GM06990 (cell line): ENCODE results near the gene TMEM139.

Experiments
- DNase-seq: peaks from one replicate; pipeline ENCODE4 v3.0.0-alpha.2; 2011; ENCODE audit not compliant: insufficient read length; ENCODE audit errors: extremely low read depth
- H3K27me3 ChIP-seq: replicated peaks from 2 replicates; pipeline ENCODE4 v1.6.0; 2011; ENCODE audit warnings: low read length; ENCODE audit not compliant: control insufficient read depth, insufficient read depth
- H3K36me3 ChIP-seq: 2 replicates; pipeline ENCODE4 v1.5.1; 2011; ENCODE audit warnings: low read length; ENCODE audit not compliant: control insufficient read depth, insufficient read depth
- H3K4me3 ChIP-seq: replicated peaks from 2 replicates; pipeline ENCODE4 v1.5.1; 2011; ENCODE audit warnings: low read depth, mild to moderate bottlenecking, control low read depth, low read length
- CTCF ChIP-seq: IDR thresholded peaks from 2 replicates; pipeline ENCODE4 v1.5.1; 2011; ENCODE audit warnings: low read length, control low read depth, mild to moderate bottlenecking, inconsistent platforms; ENCODE audit not compliant: insufficient read depth, poor library complexity, severe bottlenecking

Gene TMEM139

GRCh38 chr7:143239813-143240212 lies 44.9 kb upstream of the TMEM139 start:
- no peaks in the 10 kb centered on the region for H3K36me3 ChIP-seq
- H3K4me3 ChIP-seq: no peak overlapping the region
- DNase-seq: no peak
- H3K27me3 ChIP-seq: no peaks in the 10 kb centered on the region; the same call in 1 of the 2 replicates
- no peak for TF ChIP-seq CTCF

GRCh38 chr7:143240291-143241168 lies 44.2 kb upstream of the TMEM139 start:
- DNase-seq: no peak
- TF ChIP-seq CTCF: peak; percentile 90
- no peak overlapping the region for H3K4me3 ChIP-seq

GRCh38 chr7:143242306-143242705 lies 42.5 kb upstream of the TMEM139 start:
- no peaks in the 10 kb centered on the region; the same call in 1 of the 2 replicates for H3K27me3 ChIP-seq
- no peak for DNase-seq
- no peak for TF ChIP-seq CTCF
- no peaks in the 10 kb centered on the region for H3K36me3 ChIP-seq
- H3K4me3 ChIP-seq: no peak overlapping the region

More at GRCh38 chr7:143240291-143241168, 44.2 kb upstream of the TMEM139 start:
- H3K27me3 ChIP-seq: no peaks in the 10 kb centered on the region; the same call in 1 of the 2 replicates
- H3K36me3 ChIP-seq: no peaks in the 10 kb centered on the region

- H3K4me3 ChIP-seq: no peak overlapping the region
- no peak for DNase-seq
- no peaks in the 10 kb centered on the region; the same call in 1 of the 2 replicates for H3K27me3 ChIP-seq
- TF ChIP-seq CTCF: no peak
- H3K36me3 ChIP-seq: no peaks in the 10 kb centered on the region
Measured at GRCh38 chr7:143243111-143243510, 41.6 kb upstream of the TMEM139 start.

- no peaks in the 10 kb centered on the region for H3K36me3 ChIP-seq
- TF ChIP-seq CTCF: no peak
- no peak overlapping the region for H3K4me3 ChIP-seq
- no peaks in the 10 kb centered on the region; the same call in 1 of the 2 replicates for H3K27me3 ChIP-seq
- DNase-seq: no peak
Measured at GRCh38 chr7:143243614-143244013, 41.1 kb upstream of the TMEM139 start.

- no peak for DNase-seq
- no peak for TF ChIP-seq CTCF
- Histone ChIP-seq H3K36me3 (no peaks in the 10 kb centered on the region), H3K27me3 (no peaks in the 10 kb centered on the region; the same call in 1 of the 2 replicates), H3K4me3 (no peak overlapping the region)
Measured at GRCh38 chr7:143244321-143244720, 40.4 kb upstream of the TMEM139 start.
